ENCODE measurements around the gene AIDA. TPM values are rescaled to one million over a fixed set of nuclear protein-coding genes. Genes with fewer than 3 reads are reported as not detected.

Gene AIDA
- total RNA-seq, 1 experiment from 2014 or later = 73.1 TPM

- no peaks in the 10 kb centered on the region for H3K27me3 ChIP-seq (ENCODE audit: control insufficient read depth, insufficient read depth, low read length)
- no peaks in the 10 kb centered on the region for H3K4me1 ChIP-seq (ENCODE audit: control insufficient read depth, insufficient read depth, low read length)
- H3K27ac ChIP-seq (ENCODE audit: low read length) = no peak overlapping the region
- CTCF ChIA-PET = no interaction called here
- H3K36me3 ChIP-seq (ENCODE audit: control insufficient read depth, insufficient read depth, low read length) = peaks cover 14% of the 10 kb centered on the region
- intact Hi-C loops (cut with micrococcal nuclease; ENCODE audit: unreplicated experiment) (no loop called here), in situ Hi-C loops (cut with HindIII; ENCODE audit: low pct_unique_long_range_greater_than_20kb, low sequenced_read_pairs) (no loop called here)
- no peak overlapping the region for H3K4me3 ChIP-seq (ENCODE audit: low read depth in 2 of 2, low read length in 2 of 2)
- H3K9me3 ChIP-seq (ENCODE audit: control insufficient read depth, insufficient read depth, low read depth, low read length) = peaks cover 10% of the 10 kb centered on the region; the same call in 1 of the 2 replicates
- BruUV-seq (replicated peaks) = TSS peak; percentile 21
- DNase-seq (ENCODE audit: low read depth, low spot score) (no peak), ATAC-seq (no peak)
- POLR2A ChIA-PET = interaction anchor here (1.0 kb wide), 1 partner anchor 68 kb away, joined by 3 read pairs; no protein-coding TSS in a partner anchor
- TF ChIP-seq CTCF (IDR thresholded peaks at IDR 0.05) = no peak
- no peak for TF ChIP-seq REST (IDR thresholded peaks at IDR 0.05; ENCODE audit: insufficient read depth in 1 of 2, low read depth in 2 of 2, low read length in 1 of 2)
- TF ChIP-seq POLR2AphosphoS5 (IDR thresholded peaks at IDR 0.05; ENCODE audit: low read depth, low read length) = no peak
- no peak for TF ChIP-seq SIN3A (IDR thresholded peaks at IDR 0.05; ENCODE audit: borderline replicate concordance, insufficient read depth, low read depth, low read length)
- TF ChIP-seq TCF7L2 (IDR thresholded peaks at IDR 0.05; ENCODE audit: low read depth, low read length) = no peak
These were observed 10.1 kb downstream of the AIDA start for GRCh38 chr1:222702210-222702609.

DNA sequence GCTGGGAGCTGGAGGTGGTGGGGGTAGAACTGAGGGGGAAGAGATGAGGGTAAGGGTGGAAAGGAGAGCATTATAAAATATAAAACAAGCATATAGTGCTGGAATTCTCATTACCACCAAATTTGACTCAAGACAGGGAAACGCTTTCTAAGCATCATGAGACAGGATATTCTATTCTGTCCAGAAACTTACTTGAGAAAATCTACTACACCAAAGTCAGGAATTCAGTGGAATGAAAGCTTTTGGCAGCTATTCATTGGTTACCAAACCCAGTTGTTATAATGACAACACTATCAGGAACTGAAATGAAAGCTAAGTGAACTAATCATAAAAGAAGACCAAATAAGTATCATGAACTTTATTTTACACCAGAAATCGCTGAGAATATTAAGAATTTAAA is 14.5 kb downstream of the AIDA start:
- Histone ChIP-seq H3K4me1 (ENCODE audit: control insufficient read depth, insufficient read depth, low read length) (no peaks in the 10 kb centered on the region), H3K36me3 (ENCODE audit: control insufficient read depth, insufficient read depth, low read length) (peaks cover 23% of the 10 kb centered on the region), H3K4me3 (ENCODE audit: low read depth in 2 of 2, low read length in 2 of 2) (no peak overlapping the region), H3K27ac (ENCODE audit: low read length) (no peak overlapping the region), H3K9me3 (ENCODE audit: control insufficient read depth, insufficient read depth, low read depth, low read length) (no peaks in the 10 kb centered on the region), H3K27me3 (ENCODE audit: control insufficient read depth, insufficient read depth, low read length) (no peaks in the 10 kb centered on the region)
- TF ChIP-seq POLR2AphosphoS5 (IDR thresholded peaks at IDR 0.05; ENCODE audit: low read depth, low read length) (no peak), CTCF (IDR thresholded peaks at IDR 0.05) (no peak), SIN3A (IDR thresholded peaks at IDR 0.05; ENCODE audit: borderline replicate concordance, insufficient read depth, low read depth, low read length) (no peak), REST (IDR thresholded peaks at IDR 0.05; ENCODE audit: insufficient read depth in 1 of 2, low read depth in 2 of 2, low read length in 1 of 2) (no peak), TCF7L2 (IDR thresholded peaks at IDR 0.05; ENCODE audit: low read depth, low read length) (no peak)
- BruUV-seq (replicated peaks) = no TSS peak
- intact Hi-C loops (cut with micrococcal nuclease; ENCODE audit: unreplicated experiment) = no loop called here
- no peak for ATAC-seq
- no peak for DNase-seq (ENCODE audit: low read depth, low spot score)
- POLR2A ChIA-PET = no interaction called here
- CTCF ChIA-PET = no interaction called here
- in situ Hi-C loops (cut with HindIII; ENCODE audit: low pct_unique_long_range_greater_than_20kb, low sequenced_read_pairs) = no loop called here

All from Panc1 (cell line).